GM12865 (cell line): ENCODE data around the gene TRAPPC5.

Experiments
- DNase-seq: peaks from one replicate; pipeline ENCODE4 v3.0.0; 2010; ENCODE audit warnings: low read depth
- H3K4me3 ChIP-seq: 2 replicates; pipeline ENCODE4 v1.5.1; 2011; ENCODE audit warnings: mild to moderate bottlenecking, low read depth, low read length, control low read depth
- CTCF ChIP-seq: IDR thresholded peaks from 2 replicates; pipeline ENCODE4 v1.5.1; 2011; ENCODE audit warnings: low read length, control low read depth, low read depth, inconsistent platforms; ENCODE audit not compliant: insufficient read depth; ENCODE audit errors: missing control alignments

TRAPPC5 gene

GRCh38 chr19:7680606-7681339, at the start of gene TRAPPC5:
Gene TRAPPC5, plus strand, starts transcription at chr19:7680833. Its CDS starts 1,421 bp downstream, at chr19:7682254.
- peak; percentile 89 for TF ChIP-seq CTCF
- H3K4me3 ChIP-seq = peak within 1 kb of the TSS; percentile 78
- peak; percentile 92 for DNase-seq

GRCh38 chr19:7631577-7631976, 49.1 kb upstream of the TRAPPC5 start:
- H3K4me3 ChIP-seq = no peak overlapping the region
- DNase-seq = no peak
- TF ChIP-seq CTCF = no peak

- H3K4me3 ChIP-seq = no peak overlapping the region
- TF ChIP-seq CTCF = no peak
- DNase-seq = no peak
Observed at GRCh38 chr19:7632340-7633203, 48.1 kb upstream of the TRAPPC5 start.

- no peak for DNase-seq
- H3K4me3 ChIP-seq = no peak within 1 kb of the TSS
- no peak for TF ChIP-seq CTCF
Observed at GRCh38 chr19:7633698-7634097, 46.9 kb upstream of the TRAPPC5 start, which contains the start of gene PCP2. Gene PCP2, minus strand, starts transcription at chr19:7633719. Its CDS starts 262 bp downstream, at chr19:7633457.

- DNase-seq = no peak
- no peak for TF ChIP-seq CTCF
- no peak overlapping the region for H3K4me3 ChIP-seq
Observed at GRCh38 chr19:7635670-7636069, 45.0 kb upstream of the TRAPPC5 start.

- TF ChIP-seq CTCF = no peak
- H3K4me3 ChIP-seq = peak overlapping the region; percentile 71
- DNase-seq = no peak
Observed at GRCh38 chr19:7636317-7636690, 44.3 kb upstream of the TRAPPC5 start.
